Measurements from ENCODE around the gene VPS13D.

DNA sequence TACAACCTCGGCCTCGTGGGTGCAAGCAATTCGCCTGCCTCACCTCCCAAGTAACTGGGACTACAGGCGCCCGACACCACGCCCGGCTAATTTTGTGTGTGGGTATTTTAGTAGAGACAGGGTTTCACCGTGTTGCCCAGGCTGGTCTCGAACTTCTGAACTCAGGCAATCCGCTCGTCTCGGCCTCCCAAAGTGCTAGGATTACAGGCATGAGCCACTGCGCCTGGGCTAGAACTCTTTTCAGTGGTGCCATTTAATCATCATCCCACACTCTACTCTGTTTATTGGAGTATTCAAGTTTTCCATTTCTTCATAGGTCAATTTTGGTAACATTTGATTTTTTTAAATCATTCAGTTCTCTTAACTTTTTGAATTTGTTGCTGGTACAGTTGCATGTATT lies 286.9 kb downstream of the VPS13D start:
- TF ChIP-seq NFIC (IDR thresholded peaks at IDR 0.05) (no peak), TEAD4 (IDR thresholded peaks at IDR 0.05) (no peak), EP300 (IDR thresholded peaks at IDR 0.05; ENCODE audit: borderline replicate concordance) (no peak), CEBPB (IDR thresholded peaks at IDR 0.05) (no peak), TCF12 (IDR thresholded peaks at IDR 0.05; ENCODE audit: low read depth) (no peak)
- TF ChIP-seq, protein P1, sequence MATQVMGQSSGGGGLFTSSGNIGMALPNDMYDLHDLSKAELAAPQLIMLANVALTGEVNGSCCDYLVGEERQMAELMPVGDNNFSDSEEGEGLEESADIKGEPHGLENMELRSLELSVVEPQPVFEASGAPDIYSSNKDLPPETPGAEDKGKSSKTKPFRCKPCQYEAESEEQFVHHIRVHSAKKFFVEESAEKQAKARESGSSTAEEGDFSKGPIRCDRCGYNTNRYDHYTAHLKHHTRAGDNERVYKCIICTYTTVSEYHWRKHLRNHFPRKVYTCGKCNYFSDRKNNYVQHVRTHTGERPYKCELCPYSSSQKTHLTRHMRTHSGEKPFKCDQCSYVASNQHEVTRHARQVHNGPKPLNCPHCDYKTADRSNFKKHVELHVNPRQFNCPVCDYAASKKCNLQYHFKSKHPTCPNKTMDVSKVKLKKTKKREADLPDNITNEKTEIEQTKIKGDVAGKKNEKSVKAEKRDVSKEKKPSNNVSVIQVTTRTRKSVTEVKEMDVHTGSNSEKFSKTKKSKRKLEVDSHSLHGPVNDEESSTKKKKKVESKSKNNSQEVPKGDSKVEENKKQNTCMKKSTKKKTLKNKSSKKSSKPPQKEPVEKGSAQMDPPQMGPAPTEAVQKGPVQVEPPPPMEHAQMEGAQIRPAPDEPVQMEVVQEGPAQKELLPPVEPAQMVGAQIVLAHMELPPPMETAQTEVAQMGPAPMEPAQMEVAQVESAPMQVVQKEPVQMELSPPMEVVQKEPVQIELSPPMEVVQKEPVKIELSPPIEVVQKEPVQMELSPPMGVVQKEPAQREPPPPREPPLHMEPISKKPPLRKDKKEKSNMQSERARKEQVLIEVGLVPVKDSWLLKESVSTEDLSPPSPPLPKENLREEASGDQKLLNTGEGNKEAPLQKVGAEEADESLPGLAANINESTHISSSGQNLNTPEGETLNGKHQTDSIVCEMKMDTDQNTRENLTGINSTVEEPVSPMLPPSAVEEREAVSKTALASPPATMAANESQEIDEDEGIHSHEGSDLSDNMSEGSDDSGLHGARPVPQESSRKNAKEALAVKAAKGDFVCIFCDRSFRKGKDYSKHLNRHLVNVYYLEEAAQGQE (IDR thresholded peaks at IDR 0.05; ENCODE audit: low read depth), result no peak
- TF ChIP-seq, protein P2, sequence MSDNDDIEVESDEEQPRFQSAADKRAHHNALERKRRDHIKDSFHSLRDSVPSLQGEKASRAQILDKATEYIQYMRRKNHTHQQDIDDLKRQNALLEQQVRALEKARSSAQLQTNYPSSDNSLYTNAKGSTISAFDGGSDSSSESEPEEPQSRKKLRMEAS (IDR thresholded peaks at IDR 0.05), result no peak
